Panc1 (cell line): ENCODE data around the gene NDRG3. TPM values are rescaled to one million over a fixed set of nuclear protein-coding genes. Genes with fewer than 3 reads are reported as not detected.

Experiments used
- ATAC-seq: fragments of 200-7000 bp; cut with Tn5 transposase; 2 replicates; pipeline ENCODE4 v1.9.1; 2020; ENCODE audit warnings: mild to moderate bottlenecking, moderate library complexity
- BruUV-seq: library from RNA; stranded (reverse); fragments of 400-500 nt; replicated peaks from 2 replicates; lab custom pipeline; 2021; lab: Mats Ljungman, UMichigan
- CTCF ChIA-PET: fragments of 300-600 bp; sonication (Branson Sonifier 250); formaldehyde crosslinking; loops from one replicate; lab custom pipeline; 2022; ENCODE audit warnings: antibody characterized with exemption; lab: Charles Lee
- POLR2A ChIA-PET: fragments of 300-600 bp; sonication (Branson Sonifier 250); formaldehyde crosslinking; loops from one replicate; lab custom pipeline; 2022; ENCODE audit warnings: antibody characterized with exemption; lab: Charles Lee
- DNase-seq: peaks from one replicate; pipeline ENCODE4 v3.0.0-alpha.2; 2010; ENCODE audit warnings: low read depth, low spot score
- H3K27ac ChIP-seq: 2 replicates; pipeline ENCODE4 v1.5.1; 2011; ENCODE audit warnings: mild to moderate bottlenecking, low read length, inconsistent platforms
- H3K27me3 ChIP-seq: fragments of 200-500 bp; sonication (Bioruptor generic); 2 replicates; pipeline ENCODE4 v1.6.0; 2014; ENCODE audit warnings: low read length, inconsistent platforms; ENCODE audit not compliant: control insufficient read depth, insufficient read depth
- H3K36me3 ChIP-seq: fragments of 200-500 bp; sonication (Bioruptor generic); 2 replicates; pipeline ENCODE4 v1.5.1; 2014; ENCODE audit warnings: inconsistent platforms, mild to moderate bottlenecking, low read length, moderate library complexity; ENCODE audit not compliant: control insufficient read depth, insufficient read depth
- H3K4me1 ChIP-seq: 2 replicates; pipeline ENCODE4 v1.5.1; 2011; ENCODE audit warnings: inconsistent platforms, mild to moderate bottlenecking, low read length, moderate library complexity; ENCODE audit not compliant: control insufficient read depth, insufficient read depth
- H3K4me3 ChIP-seq, 2 experiments: 2 replicates each; pipeline ENCODE4 v1.5.1; 2011 to 2012; ENCODE audit warnings: low read depth in 2 of 2, low read length in 2 of 2, mild to moderate bottlenecking in 2 of 2, inconsistent platforms in 1 of 2, moderate library complexity in 1 of 2
- H3K9me3 ChIP-seq: fragments of 200-500 bp; sonication (Bioruptor generic); 2 replicates; pipeline ENCODE4 v1.5.1; 2014; ENCODE audit warnings: low read depth, mild to moderate bottlenecking, inconsistent platforms, low read length, moderate library complexity; ENCODE audit not compliant: control insufficient read depth, insufficient read depth
- CTCF ChIP-seq: fragments of 450-650 bp; IDR thresholded peaks from 2 replicates; pipeline ENCODE4 v1.5.1; 2017; ENCODE audit warnings: mild to moderate bottlenecking
- POLR2AphosphoS5 ChIP-seq: IDR thresholded peaks from 2 replicates; pipeline ENCODE4 v1.6.1; 2012; ENCODE audit warnings: mild to moderate bottlenecking, low read depth, low read length, moderate library complexity
- REST ChIP-seq, 2 experiments: IDR thresholded peaks; 2 replicates each; pipeline ENCODE4 v1.6.1; 2011 to 2012; ENCODE audit warnings: low read depth in 2 of 2, control low read depth in 1 of 2, low read length in 1 of 2, mild to moderate bottlenecking in 1 of 2, moderate library complexity in 1 of 2; ENCODE audit not compliant: insufficient read depth in 1 of 2
- SIN3A ChIP-seq: IDR thresholded peaks from 2 replicates; pipeline ENCODE4 v1.6.1; 2012; ENCODE audit warnings: low read depth, mild to moderate bottlenecking, low read length, moderate library complexity, borderline replicate concordance; ENCODE audit not compliant: insufficient read depth
- TCF7L2 ChIP-seq: IDR thresholded peaks from 2 replicates; pipeline ENCODE4 v1.6.1; 2011; ENCODE audit warnings: mild to moderate bottlenecking, low read depth, low read length, inconsistent platforms
- in situ Hi-C: cut with HindIII; loops from 2 replicates; pipeline ENCODE4 v1.10.0; 2016; ENCODE audit warnings: low sequenced_read_pairs, low pct_unique_long_range_greater_than_20kb
- intact Hi-C: fragments of 100-400 bp; cut with micrococcal nuclease; formaldehyde crosslinking; loops from one replicate; pipeline ENCODE4 v1.10.0; 2022; ENCODE audit not compliant: unreplicated experiment
- total RNA-seq: library from RNA; stranded (reverse); gene quantifications from one replicate; pipeline ENCODE4 v1.2.1, GENCODE V29; 2021; ENCODE audit not compliant: unreplicated experiment

NDRG3 gene
- total RNA-seq, 1 experiment from 2014 or later: 36.0 TPM

- Histone ChIP-seq H3K27ac (no peak overlapping the region), H3K36me3 (no peaks in the 10 kb centered on the region), H3K4me3 (no peak overlapping the region), H3K9me3 (no peaks in the 10 kb centered on the region), H3K4me1 (peaks cover 8% of the 10 kb centered on the region), H3K27me3 (no peaks in the 10 kb centered on the region)
- ATAC-seq: no peak
- no peak for TF ChIP-seq SIN3A
- no peak for TF ChIP-seq TCF7L2
- no peak for TF ChIP-seq REST (IDR thresholded peaks at IDR 0.05; ENCODE audit: insufficient read depth in 1 of 2, low read depth in 2 of 2, low read length in 1 of 2)
- TF ChIP-seq POLR2AphosphoS5: no peak
- no peak for TF ChIP-seq CTCF
- no peak for DNase-seq
- intact Hi-C loops: no loop called here
- no TSS peak for BruUV-seq
- ChIA-PET POLR2A (no interaction called here), CTCF (no interaction called here)
- in situ Hi-C loops: no loop called here
Observed at GRCh38 chr20:36647196-36648121, 98.4 kb downstream of the NDRG3 start.

GRCh38 chr20:36646678-36647077 lies 99.2 kb downstream of the NDRG3 start:
- no TSS peak for BruUV-seq
- ChIA-PET CTCF (no interaction called here), POLR2A (no interaction called here)
- TF ChIP-seq SIN3A (no peak), REST (IDR thresholded peaks at IDR 0.05; ENCODE audit: insufficient read depth in 1 of 2, low read depth in 2 of 2, low read length in 1 of 2) (no peak), POLR2AphosphoS5 (no peak), CTCF (no peak), TCF7L2 (no peak)
- no peak for DNase-seq
- Histone ChIP-seq H3K9me3 (no peaks in the 10 kb centered on the region), H3K4me3 (no peak overlapping the region), H3K36me3 (no peaks in the 10 kb centered on the region), H3K27ac (no peak overlapping the region), H3K27me3 (no peaks in the 10 kb centered on the region), H3K4me1 (peaks cover 9% of the 10 kb centered on the region)
- ATAC-seq: no peak
- intact Hi-C loops (no loop called here), in situ Hi-C loops (no loop called here)
